GM21737 (cell line): Measurements from ENCODE around the gene ARL6.

ENCODE experiments used
- ATAC-seq: cut with Tn5 transposase; IDR thresholded peaks from one replicate; pipeline ENCODE4 v1.9.1; 2021; ENCODE audit warnings: mild to moderate bottlenecking, moderate library complexity; ENCODE audit not compliant: unreplicated experiment

The ARL6 gene, protein sequence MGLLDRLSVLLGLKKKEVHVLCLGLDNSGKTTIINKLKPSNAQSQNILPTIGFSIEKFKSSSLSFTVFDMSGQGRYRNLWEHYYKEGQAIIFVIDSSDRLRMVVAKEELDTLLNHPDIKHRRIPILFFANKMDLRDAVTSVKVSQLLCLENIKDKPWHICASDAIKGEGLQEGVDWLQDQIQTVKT

DNA sequence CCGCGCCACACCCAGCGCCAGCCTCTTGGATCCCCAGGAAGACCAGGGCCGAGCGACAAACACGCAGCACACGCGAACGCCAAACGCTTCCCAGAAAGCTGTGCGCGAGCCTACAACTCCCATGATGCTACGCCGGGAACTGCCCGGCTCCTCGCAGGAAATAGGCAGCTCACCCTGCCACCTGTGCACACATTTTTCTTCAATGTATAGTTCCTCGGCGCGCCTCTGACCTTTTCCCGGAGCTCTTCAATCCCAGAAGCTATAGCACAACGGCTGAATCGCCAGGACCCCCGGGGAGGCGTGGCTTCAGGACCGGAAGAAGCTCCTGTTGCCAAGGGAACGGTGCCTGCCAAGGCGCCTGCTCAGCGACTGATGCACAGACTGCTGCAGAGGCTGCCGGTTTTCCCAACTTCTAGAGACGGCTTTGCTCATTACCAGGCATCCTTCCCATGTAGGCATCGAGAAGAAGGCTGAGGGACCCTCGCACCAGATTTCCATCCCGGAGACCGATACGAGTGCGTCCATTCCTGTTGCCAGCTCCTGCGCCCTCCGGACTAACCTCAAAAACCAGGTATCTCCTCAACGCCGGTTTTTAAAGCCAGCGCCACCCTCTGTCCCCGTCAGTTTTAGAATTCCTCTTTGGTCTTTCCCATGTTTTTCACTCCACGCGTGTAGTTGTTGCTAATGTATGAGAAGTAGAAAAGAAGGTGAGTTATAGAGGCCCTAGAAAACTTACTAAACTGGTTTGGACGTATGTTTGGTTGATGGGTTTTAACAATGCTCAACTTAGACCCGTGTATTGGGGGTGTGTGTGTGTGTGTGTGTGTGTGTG, at the start of gene ARL6:
TSS of gene ARL6 (plus strand) at position 352 of the 832 bp plus-strand sequence. CDS start 3,350 bp downstream, outside the sequence.
- ATAC-seq, result peak; percentile 96

DNA sequence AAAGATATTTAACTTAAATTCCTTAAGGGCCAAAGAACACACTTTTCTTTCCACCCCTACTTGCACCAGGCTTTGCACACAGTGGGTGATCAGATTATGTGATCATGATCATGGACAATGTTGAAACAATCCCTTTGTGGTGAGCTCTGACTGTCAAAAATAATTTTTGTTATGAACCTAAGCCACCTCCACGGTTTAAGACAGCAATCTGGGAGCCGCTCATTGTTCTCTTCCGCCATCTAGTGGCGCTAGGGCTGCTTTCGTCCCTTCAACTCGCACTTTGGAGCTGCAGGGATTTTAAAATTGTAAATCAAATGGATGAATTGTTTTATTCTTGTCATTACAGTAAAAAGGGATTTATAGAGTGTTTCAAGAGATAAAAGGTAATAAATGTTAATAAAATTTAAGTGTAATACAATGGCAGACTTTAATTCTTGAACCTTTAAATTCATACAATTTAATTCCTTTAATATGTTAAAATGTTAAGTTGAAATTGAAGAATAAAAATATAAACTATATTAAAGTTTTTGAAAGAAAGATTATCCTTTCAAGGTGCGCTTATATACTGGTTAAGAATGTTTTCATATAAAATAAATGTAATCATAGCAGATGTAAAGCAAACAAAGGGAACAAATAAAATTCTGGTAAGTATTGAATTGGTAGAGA, 45.3 kb upstream of the ARL6 start:
- ATAC-seq, result peak; percentile 84

DNA sequence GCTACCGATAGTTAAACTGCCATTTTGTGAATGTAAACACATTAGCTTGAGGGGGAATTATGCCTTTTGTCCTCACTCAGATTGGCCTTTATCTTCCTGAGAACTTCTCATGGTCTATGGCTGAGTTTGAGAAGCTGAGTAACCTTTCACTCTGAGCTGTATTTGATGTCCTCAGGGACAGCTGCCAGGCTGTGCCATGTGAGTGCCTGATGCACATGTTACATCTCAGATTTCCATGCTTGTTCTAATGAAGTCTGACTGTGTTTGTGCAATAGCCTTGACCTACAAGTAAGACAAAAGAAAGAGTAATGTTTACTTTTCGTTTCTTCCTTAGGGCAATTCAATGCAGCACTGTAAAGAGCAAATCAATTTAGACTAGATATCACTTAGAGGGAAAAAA, 44.1 kb upstream of the ARL6 start:
- ATAC-seq, result no peak

DNA sequence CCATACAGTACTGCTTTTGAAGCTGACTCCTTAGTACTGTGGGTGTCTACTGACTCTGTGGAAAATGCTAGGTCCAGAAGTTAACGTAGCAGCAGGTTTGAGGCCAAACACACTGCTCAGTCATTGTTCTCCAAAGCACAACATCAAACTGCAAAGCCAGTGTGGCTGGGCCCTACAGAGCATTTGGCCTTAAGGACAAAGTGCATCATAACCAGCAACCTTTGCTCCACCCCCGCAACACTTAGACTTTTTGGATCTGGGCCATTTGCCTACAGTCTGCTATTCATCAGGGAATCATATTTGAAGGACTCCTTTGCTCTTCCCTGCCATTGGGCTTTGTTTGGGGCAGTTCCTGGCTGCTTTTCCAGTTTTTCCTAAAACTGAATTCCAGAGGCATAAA, 43.1 kb upstream of the ARL6 start:
- no peak for ATAC-seq

DNA sequence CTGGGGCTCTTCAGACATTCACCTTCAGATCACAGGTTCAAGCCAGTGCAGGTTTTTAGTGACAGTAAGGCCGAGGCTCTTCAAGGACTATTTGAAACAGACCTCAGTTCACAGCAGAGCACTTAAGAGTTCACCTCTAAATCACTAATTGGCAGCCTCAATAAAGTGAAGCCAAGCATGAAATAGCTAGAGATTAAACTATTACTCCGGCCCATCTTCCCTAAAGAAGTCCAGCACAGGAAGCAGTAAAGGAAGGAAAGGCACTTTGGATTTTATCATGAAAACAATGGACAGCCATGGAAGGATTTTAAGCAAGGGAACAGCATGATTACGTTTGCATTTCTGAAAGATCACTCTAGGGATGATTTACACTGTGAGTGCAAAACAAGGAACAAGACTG, 27.6 kb upstream of the ARL6 start:
- no peak for ATAC-seq

DNA sequence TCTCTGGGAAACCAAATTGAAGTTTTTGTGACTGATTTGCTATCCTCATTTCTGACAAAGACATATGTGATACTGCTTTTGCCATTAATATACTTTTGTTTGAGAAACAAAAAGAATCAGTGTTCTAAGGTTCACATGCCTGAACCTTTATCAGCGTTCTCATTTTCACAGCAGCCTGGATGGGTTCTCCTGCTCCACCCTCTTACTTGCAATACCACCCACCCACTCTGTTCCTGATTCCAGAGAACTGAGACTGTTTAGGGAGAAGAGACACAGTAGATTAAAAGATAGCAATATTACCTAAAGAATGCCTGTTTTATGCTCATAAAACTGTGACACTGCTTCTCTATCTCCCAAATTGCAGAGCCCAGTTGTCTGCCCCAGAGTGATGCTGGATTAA, 25.8 kb upstream of the ARL6 start:
- ATAC-seq, result no peak

DNA sequence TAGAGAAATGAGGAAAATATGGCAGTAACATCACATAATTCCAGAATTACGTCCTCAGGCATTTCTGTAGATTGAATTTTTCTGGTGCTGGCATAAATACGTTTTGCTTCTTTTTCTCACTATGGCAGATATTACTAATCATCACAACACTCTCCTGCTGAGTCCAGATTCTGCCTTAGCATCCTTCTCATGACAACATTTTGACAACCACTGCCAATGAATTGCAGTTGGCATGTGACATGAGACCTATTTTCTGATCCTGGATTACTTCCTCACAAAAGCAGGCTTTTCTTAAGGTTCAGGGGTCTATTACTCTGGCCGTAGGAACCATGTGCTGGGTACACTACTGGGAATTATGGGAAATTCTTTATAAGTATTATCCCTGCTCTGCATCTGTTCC, 22.5 kb upstream of the ARL6 start:
- no peak for ATAC-seq

DNA sequence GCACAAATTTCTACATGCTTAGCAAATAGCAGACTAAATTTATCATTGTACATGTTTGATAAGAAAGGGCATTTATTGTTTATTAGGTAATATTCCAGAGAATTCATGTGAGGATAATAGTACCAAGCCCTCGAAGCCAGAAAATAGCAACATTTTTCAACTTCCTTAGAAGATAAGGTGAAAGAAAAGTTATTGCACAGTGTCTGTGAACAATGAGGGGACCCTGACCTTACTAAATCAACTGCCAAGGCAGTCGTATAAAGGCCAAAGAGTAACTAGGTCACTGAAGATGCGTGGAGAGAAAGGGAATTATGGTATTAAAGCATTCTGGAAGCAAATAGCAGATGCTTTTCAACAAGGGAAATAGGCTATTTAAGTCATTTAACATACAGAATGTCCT, 20.3 kb upstream of the ARL6 start:
- no peak for ATAC-seq

DNA sequence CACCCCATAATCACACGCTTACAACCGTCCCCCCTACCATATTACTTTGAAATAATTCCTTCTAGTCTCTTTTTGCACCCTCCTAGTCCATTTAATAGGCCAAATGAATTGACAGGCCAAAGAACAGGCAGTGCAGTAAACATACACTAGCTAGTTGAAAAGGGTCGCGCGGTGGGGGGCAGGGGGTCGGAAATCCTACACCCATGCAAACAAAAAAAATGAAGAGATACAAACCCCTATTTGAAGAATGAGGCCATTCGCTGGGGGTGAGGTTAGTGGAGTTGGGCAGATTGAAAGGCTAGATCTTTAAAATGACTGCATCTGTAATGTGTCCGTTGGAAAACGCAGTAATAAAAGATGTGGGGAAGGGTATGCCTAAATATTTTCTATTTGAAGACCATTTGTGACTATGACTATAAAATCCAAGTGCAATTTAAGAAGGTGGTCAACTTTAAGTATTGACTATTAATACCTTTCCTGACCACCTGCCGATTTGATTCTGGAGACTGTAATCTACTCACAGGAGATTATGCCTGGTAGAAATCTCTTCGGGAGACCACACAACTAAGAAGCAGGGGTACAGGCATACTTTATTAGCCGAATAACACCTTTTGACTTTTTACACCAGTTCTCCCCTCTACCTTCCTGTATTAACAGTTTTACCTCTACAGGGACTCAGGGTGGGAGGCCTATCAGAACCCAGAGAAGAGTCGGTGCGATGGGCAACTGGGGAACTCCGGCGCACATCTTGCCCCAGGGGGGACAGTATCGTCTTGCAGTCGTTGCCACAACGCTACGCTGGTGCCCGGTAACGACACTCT, 762 bp upstream of the ARL6 start:
- ATAC-seq, result no peak

DNA sequence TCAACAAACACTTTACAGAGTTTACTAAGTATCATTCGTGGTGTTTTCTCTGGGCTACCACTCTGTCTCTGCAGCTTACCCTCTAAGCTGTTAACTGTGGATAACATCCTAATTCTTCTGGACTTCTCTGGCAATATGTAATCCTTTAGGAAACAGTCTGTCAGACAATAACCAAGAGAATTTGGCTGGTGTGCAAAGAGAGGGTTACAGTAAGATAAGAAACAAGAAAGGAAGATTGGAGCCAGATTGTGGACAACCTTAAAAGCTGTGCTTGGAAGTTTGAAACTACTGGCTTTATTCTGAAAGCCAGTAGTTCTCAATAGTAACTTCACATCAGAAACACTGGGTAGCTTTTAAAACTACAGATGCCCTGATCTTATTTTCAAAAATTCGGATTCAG, 778 bp downstream of the ARL6 start:
- ATAC-seq, result no peak

DNA sequence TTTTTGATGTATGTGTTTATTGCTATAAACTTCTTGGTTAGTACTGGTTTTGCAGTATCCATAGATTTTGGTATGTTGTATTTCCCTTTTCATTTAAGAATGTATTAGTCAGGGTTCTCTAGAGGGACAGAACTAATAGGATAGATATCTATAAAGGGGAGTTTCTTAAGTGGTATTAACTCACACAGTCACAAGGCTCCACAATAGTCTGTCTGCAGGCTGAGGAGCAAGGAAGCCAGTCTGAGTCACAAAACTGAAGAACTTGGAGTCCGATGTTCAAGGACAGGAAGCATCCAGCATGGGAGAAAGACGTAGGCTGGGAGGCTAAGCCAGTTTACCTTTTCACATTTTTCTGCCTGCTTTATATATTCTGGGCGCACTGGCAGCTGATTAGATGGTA, 8.4 kb downstream of the ARL6 start:
- no peak for ATAC-seq

DNA sequence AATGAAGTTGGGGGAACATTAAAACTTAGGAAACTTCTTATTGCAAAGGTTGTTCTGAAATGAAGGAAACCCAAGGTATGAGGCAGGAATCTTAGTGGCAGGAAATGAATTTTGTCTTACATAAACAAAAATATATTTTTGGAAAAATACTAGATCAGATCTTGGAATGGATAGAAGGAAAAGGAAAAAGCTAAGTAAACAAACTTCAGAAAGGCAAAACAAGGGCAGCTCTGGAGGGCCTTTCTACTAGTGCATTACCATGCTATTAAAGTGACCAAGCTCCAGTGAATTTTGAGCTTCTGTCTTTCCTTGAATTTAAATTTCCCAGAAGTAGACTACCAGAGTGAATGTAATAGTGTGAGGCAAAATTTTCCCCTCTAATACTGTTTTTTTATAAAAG, 13.6 kb downstream of the ARL6 start:
- ATAC-seq, result no peak

DNA sequence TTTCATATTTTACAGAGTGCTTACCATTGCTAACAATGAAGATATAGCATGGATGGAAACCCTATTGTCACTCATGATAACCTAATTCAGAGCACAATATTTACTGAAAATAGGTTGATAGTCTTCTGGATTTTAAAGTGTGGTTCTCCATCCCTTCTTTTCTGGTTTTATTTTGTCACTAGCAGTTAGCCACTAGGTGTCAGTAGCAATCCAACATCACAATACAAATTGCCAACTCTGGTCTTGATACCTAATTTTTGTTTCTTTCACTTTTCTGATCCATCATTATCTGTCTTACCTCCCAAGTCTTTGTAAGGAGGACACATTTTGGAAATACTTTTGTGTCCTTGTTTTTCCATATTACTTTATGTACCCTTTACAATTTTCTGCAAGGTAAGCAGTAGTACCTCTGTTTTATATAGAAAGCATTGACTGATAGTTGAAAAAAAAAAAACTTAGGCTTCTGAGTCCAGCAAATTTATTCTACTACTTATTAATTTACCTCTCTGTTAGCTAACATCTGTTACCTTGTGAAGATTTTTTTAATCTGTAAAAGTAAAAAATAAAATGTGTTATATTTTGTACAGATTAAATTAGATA, 29.0 kb downstream of the ARL6 start:
- peak; percentile 59 for ATAC-seq

DNA sequence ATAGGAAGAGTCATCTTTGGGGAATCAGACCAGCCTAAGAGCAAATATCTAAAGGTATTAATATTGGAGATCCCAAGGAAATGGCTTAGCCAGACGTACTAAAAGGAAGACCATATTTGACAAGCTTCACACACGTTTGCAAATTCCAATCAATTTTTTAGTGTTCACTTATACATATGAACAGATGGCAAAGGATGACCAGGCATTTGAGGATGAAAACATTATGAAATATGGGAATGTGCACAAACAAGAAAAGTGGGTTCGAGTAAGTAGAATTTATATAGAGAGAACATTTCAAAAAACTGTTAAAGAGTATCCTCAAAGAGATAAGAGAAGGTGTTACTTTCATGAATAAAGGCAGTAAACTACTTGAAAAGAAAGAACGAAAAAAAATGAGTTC, 31.4 kb downstream of the ARL6 start:
- ATAC-seq, result no peak

DNA sequence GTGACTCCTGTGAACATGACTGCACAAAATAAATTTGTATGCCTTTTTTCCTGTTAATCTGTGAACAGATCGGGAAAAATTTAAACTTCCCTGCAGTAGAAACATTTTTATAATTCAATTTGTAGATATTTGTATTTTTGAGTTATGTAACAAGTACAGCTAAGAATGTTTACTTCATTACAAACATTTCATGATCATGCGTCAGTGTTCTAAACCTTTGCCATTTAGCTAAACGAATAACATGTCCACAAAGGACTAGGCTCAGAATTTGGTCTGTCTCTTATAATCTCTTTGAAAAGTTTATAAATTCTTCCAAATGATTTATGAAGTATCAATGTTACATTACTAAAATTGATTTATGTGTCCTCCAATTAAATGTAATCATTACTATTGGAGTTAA, 39.9 kb downstream of the ARL6 start:
- ATAC-seq, result no peak

DNA sequence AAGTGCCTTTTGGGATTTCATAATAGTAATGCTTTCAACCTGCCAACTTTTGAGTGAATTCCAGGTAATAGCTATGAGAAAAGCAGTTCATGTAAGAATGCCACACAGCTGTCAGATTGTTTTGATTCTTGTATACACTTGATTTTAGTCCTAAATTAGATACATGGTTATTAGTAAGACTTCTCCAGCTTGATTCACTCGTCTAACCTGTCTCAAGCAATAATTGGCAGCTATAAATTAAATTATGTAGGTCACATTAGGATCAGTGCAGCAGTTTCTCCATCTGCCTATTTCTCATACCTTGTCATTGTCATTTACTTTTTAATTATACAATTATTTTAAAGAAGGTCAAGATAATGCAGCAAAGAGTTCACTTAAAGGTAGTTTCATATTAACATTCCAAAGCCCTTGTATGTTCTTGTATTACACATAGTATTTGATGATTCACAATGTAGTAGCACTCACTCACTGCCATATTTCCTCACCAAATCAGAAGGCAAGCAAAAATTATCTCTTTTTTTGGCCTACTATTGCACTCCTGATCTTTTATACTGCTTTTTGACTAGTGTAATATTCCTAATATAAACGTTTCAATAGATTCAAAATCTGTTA, 46.3 kb downstream of the ARL6 start:
- ATAC-seq, result no peak

DNA sequence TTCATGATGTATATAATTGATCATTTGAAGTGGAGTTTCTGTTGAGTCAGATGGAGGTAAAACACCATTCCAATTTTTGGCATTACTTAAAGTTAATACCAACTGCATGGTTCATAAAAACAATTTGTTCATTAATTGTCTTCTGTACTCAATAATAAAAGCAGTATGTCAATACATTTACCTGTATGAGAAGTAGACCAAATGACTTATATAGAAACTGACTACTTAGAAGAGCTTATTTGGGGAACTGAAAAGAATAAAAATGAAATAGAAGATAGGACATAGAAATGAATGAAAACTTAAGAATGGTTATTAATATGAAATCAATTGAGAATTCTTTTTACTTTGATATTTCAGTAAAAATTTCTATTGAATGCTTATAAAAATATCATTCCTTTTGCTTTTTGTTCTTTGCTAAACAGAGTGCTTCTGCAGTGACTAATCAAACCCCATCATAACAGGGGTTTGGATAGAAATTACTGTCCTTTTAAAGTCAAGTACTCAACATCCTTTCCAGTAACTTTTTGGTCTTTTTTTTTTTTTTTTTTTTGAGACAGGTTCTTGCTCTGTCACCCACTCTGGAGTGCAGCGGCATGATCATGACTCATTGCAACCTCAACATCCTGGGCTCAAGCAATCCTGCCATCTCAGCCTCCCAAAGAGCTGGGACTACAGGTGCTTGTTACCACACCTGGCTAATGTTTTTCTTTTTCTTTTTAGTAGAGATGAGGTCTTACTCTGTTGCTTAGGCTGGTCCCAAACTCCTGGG, 50.8 kb downstream of the ARL6 start:
- ATAC-seq, result no peak

DNA sequence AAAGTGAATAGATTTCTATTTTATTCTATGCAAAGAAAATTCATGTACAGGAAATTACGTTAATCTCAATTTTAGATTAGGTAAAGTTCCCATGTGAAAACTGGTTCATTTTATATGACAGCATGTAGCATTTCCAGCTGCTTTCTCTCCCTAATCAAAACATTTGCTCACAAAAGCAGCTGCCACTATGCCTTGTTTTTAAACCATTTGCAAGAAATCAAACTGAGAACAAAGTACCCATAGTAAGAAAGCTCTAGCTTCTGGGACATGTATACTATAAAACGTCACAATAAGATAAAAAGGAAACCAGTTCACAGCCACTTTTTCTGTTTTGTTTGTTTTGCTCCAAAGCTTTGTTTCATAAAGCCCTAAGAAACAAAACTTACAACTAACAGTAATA, 52.3 kb downstream of the ARL6 start:
- ATAC-seq, result no peak

DNA sequence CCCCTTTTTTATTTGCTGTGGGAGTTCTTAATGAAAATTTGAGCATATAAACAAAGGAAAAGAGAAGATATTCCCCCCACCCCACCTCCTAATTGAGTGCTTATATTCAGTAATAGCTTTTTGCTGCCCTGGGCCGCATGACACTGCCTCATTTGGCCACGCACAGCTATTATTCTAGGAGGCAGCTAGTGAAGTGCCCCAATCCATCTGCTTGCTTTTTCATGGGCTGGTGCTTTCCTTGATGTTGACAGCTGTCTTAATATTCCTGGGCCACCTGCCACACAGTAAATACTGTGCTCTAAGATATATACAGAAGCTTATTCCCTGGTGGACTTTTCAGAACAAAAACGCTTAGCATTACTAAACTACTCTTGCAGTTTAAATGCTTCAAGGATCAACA, 53.4 kb downstream of the ARL6 start:
- no peak for ATAC-seq

DNA sequence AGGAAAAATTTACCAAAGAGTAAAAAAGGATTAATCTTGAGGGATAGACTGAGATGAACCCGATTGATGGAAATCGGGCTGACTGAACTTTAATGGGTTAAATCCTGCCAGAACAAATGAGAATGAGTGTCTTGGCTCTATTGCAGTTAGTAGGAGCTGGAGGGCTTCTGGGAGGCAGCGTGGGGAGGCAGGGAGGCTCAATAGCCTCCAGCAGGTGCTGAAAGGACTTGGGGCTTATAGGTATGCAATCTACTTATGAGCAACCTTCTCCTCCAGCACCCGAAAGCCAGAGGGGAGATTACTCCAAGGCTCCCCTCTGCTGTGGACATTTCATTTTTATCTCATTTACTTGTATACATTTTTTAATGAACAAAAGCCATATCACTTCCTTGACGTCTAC, 56.2 kb downstream of the ARL6 start:
- ATAC-seq, result no peak
